Neural progenitor cell (in vitro differentiated cells): ENCODE data around the gene MDM4. TPM values are rescaled to one million over a fixed set of nuclear protein-coding genes. Genes with fewer than 3 reads are reported as not detected.

Experiments used
- DNase-seq: peaks from one replicate; pipeline ENCODE4 v3.0.0-alpha.2; 2016; ENCODE audit warnings: low spot score
- H2AFZ ChIP-seq: fragments of 200-600 bp; sonication (generic); replicated peaks from 2 replicates; pipeline ENCODE4 v1.6.1; 2016; ENCODE audit warnings: antibody characterized with exemption
- H3F3A ChIP-seq: fragments of 200-600 bp; sonication (generic); 2 replicates; pipeline ENCODE4 v1.6.1; 2016; ENCODE audit warnings: antibody characterized with exemption, low read depth
- H3K27ac ChIP-seq: fragments of 200-600 bp; sonication (generic); 2 replicates; pipeline ENCODE4 v1.5.1; 2016; ENCODE audit warnings: mild to moderate bottlenecking
- H3K27me3 ChIP-seq: fragments of 200-600 bp; sonication (generic); 2 replicates; pipeline ENCODE4 v1.6.1; 2016; ENCODE audit warnings: mild to moderate bottlenecking, moderate library complexity
- H3K36me3 ChIP-seq: fragments of 200-600 bp; sonication (generic); 2 replicates; pipeline ENCODE4 v1.5.1; 2016
- H3K4me1 ChIP-seq: fragments of 200-600 bp; sonication (generic); 2 replicates; pipeline ENCODE4 v1.6.1; 2016; ENCODE audit warnings: mixed run types
- H3K4me2 ChIP-seq: fragments of 200-600 bp; sonication (generic); 2 replicates; pipeline ENCODE4 v1.6.1; 2016
- H3K4me3 ChIP-seq: fragments of 200-600 bp; sonication (generic); 2 replicates; pipeline ENCODE4 v1.5.1; 2016
- H3K79me2 ChIP-seq: fragments of 200-600 bp; sonication (generic); 2 replicates; pipeline ENCODE4 v1.6.1; 2016; ENCODE audit warnings: low read depth
- H3K9ac ChIP-seq: fragments of 200-600 bp; sonication (generic); 2 replicates; pipeline ENCODE4 v1.6.1; 2016
- H3K9me3 ChIP-seq: fragments of 200-600 bp; sonication (generic); 2 replicates; pipeline ENCODE4 v1.5.1; 2016; ENCODE audit warnings: low read depth
- H4K20me1 ChIP-seq: fragments of 200-600 bp; sonication (generic); 2 replicates; pipeline ENCODE4 v1.6.1; 2016; ENCODE audit warnings: low read depth
- H3K27ac Mint-ChIP-seq: 3 replicates; pipeline ENCODE4 v1.8.0; 2021; ENCODE audit warnings: mixed read lengths
- H3K27me3 Mint-ChIP-seq: 2 replicates; pipeline ENCODE4 v1.8.0; 2022; ENCODE audit warnings: low read depth, mild to moderate bottlenecking, inconsistent platforms, moderate library complexity, mixed read lengths; ENCODE audit not compliant: insufficient read depth
- H3K36me3 Mint-ChIP-seq: 3 replicates; pipeline ENCODE4 v1.8.0; 2021; ENCODE audit warnings: mixed read lengths
- H3K4me1 Mint-ChIP-seq: 3 replicates; pipeline ENCODE4 v1.8.0; 2021; ENCODE audit warnings: mixed read lengths
- H3K4me3 Mint-ChIP-seq: 3 replicates; pipeline ENCODE4 v1.8.0; 2021; ENCODE audit warnings: mild to moderate bottlenecking, moderate library complexity, mixed read lengths
- H3K9me3 Mint-ChIP-seq: 3 replicates; pipeline ENCODE4 v1.8.0; 2020; ENCODE audit warnings: mixed read lengths
- EZH2 ChIP-seq: fragments of 200-600 bp; sonication (generic); IDR thresholded peaks from 2 replicates; pipeline ENCODE4 v1.6.1; 2017; ENCODE audit warnings: antibody characterized with exemption, mild to moderate bottlenecking, moderate library complexity
- EZH2phosphoT487 ChIP-seq: fragments of 200-600 bp; sonication (generic); IDR thresholded peaks from 2 replicates; pipeline ENCODE4 v1.6.1; 2017; ENCODE audit warnings: antibody characterized with exemption
- total RNA-seq: library from RNA; depleted of rRNA; stranded (reverse); fragments of >200 nt; gene quantifications from 2 replicates; pipeline ENCODE4 v1.2.3, GENCODE V29; 2015; ENCODE audit warnings: low replicate concordance
- TF ChIP-seq, protein P1 (sequence below): fragments of 200-600 bp; sonication (generic); IDR thresholded peaks from 2 replicates; pipeline ENCODE4 v1.5.1; 2017; ENCODE audit warnings: antibody characterized with exemption, mild to moderate bottlenecking

The MDM4 gene
- total RNA-seq, 1 donor from 2014 or later: 72.9 TPM

DNA sequence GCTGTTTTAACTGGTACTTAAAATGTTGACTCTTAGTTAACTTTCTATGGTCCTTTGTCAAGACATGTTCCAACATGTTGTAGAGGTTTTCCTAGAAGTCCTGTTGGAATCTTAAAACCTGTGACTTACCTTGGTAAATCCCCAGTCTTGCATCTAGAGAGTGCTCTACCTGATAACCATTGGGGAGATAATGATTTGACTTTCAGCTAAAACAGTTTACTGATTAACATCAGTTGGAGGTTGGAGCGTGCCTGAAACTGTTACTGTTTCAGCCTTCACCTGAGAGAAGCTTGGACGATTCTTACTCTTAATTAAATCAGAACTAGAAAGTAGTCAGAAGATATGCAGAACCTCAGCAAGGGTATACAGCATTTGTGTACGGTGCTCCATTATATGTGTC is 8.8 kb downstream of the MDM4 start:
- Histone ChIP-seq H3K27ac (no peak overlapping the region), H3K4me2 (no peak overlapping the region), H3K4me1 (no peaks in the 10 kb centered on the region), H3K4me3 (no peak overlapping the region), H3K27me3 (no peaks in the 10 kb centered on the region), H4K20me1 (peaks cover 55% of the 10 kb centered on the region), H3K9ac (no peak overlapping the region), H2AFZ (no peak overlapping the region), H3F3A (no peaks in the 10 kb centered on the region), H3K9me3 (no peaks in the 10 kb centered on the region), H3K36me3 (peaks cover 4% of the 10 kb centered on the region), H3K79me2 (peaks cover 59% of the 10 kb centered on the region)
- no peak overlapping the region for H3K27ac Mint-ChIP-seq
- H3K9me3 Mint-ChIP-seq: peaks cover 2% of the 10 kb centered on the region
- TF ChIP-seq EZH2: no peak
- TF ChIP-seq, protein P1, sequence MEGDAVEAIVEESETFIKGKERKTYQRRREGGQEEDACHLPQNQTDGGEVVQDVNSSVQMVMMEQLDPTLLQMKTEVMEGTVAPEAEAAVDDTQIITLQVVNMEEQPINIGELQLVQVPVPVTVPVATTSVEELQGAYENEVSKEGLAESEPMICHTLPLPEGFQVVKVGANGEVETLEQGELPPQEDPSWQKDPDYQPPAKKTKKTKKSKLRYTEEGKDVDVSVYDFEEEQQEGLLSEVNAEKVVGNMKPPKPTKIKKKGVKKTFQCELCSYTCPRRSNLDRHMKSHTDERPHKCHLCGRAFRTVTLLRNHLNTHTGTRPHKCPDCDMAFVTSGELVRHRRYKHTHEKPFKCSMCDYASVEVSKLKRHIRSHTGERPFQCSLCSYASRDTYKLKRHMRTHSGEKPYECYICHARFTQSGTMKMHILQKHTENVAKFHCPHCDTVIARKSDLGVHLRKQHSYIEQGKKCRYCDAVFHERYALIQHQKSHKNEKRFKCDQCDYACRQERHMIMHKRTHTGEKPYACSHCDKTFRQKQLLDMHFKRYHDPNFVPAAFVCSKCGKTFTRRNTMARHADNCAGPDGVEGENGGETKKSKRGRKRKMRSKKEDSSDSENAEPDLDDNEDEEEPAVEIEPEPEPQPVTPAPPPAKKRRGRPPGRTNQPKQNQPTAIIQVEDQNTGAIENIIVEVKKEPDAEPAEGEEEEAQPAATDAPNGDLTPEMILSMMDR: no peak
- no peak for TF ChIP-seq EZH2phosphoT487
- peaks cover 30% of the 10 kb centered on the region for H3K36me3 Mint-ChIP-seq
- no peaks in the 10 kb centered on the region for H3K4me1 Mint-ChIP-seq
- H3K4me3 Mint-ChIP-seq: no peak overlapping the region
- no peak for DNase-seq
- H3K27me3 Mint-ChIP-seq: peaks cover 3% of the 10 kb centered on the region

DNA sequence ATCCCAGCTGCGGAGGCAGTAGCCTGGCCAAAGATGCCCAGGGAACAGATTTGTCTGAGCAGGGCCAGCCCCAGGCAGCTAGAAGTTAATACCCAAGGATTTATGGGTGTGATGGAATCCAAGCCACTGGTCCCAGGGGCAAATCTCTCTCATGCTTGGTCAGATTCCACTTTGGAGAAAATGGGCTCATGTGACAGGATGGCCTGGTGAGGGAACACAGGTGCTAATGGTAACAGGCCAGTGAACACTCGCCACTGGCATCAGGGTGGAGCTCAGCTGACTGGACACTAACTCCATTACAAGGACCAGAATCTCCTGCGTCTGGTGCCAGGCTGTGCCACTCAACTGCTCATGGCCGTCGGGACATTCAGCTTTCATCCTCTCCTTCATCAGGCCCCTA is 12.0 kb downstream of the MDM4 start:
- TF ChIP-seq, protein P1: no peak
- TF ChIP-seq EZH2: no peak
- no peak for TF ChIP-seq EZH2phosphoT487
- no peak overlapping the region for H3K27ac Mint-ChIP-seq
- Histone ChIP-seq H3K4me1 (no peaks in the 10 kb centered on the region), H3K27ac (no peak overlapping the region), H3K9ac (no peak overlapping the region), H3K4me3 (no peak overlapping the region), H3K9me3 (no peaks in the 10 kb centered on the region), H3K4me2 (no peak overlapping the region), H3K36me3 (peaks cover 22% of the 10 kb centered on the region), H4K20me1 (peaks cover 37% of the 10 kb centered on the region), H3K79me2 (peaks cover 27% of the 10 kb centered on the region), H3K27me3 (no peaks in the 10 kb centered on the region), H2AFZ (no peak overlapping the region), H3F3A (peaks cover 4% of the 10 kb centered on the region)
- no peak overlapping the region for H3K4me3 Mint-ChIP-seq
- no peaks in the 10 kb centered on the region for H3K27me3 Mint-ChIP-seq
- no peak for DNase-seq
- H3K9me3 Mint-ChIP-seq: no peaks in the 10 kb centered on the region
- peaks cover 33% of the 10 kb centered on the region for H3K36me3 Mint-ChIP-seq
- H3K4me1 Mint-ChIP-seq: no peaks in the 10 kb centered on the region

DNA sequence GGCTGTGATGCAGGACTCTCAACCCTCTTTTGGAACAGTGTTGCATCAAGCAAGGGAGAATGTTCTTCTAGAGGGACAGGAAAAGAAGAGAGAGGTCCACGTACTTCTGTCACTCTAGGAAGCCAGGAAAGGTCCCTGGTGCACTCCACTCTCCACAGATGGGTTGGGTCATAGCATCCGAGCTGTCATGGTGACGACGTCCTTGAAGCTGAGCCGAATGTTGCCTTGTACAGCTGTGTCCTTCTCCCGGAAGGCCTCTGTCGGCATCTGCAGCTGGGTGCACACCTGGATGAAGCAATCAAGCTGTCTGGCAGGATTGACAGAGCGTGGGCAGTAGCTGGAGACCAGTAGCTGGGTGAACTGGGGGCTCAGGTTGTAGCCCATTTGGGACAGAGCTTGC is 12.5 kb downstream of the MDM4 start:
- H3K36me3 Mint-ChIP-seq: peaks cover 31% of the 10 kb centered on the region
- peaks cover 23% of the 10 kb centered on the region for H3K79me2 ChIP-seq
- peaks cover 22% of the 10 kb centered on the region for H3K36me3 ChIP-seq
- H3K9me3 ChIP-seq: no peaks in the 10 kb centered on the region
- H3K9ac ChIP-seq: no peak overlapping the region
- H3K27me3 ChIP-seq: no peaks in the 10 kb centered on the region
- DNase-seq: no peak
- no peak for TF ChIP-seq EZH2phosphoT487
- TF ChIP-seq, protein P1: no peak
- TF ChIP-seq EZH2: no peak
- peaks cover 4% of the 10 kb centered on the region for H3F3A ChIP-seq
- no peaks in the 10 kb centered on the region for H3K4me1 ChIP-seq
- no peak overlapping the region for H3K27ac Mint-ChIP-seq
- H3K4me3 Mint-ChIP-seq: no peak overlapping the region
- H3K4me2 ChIP-seq: no peak overlapping the region
- no peaks in the 10 kb centered on the region for H3K27me3 Mint-ChIP-seq
- H3K4me3 ChIP-seq: no peak overlapping the region
- H4K20me1 ChIP-seq: peaks cover 35% of the 10 kb centered on the region
- H2AFZ ChIP-seq: no peak overlapping the region
- no peaks in the 10 kb centered on the region for H3K4me1 Mint-ChIP-seq
- H3K27ac ChIP-seq: no peak overlapping the region
- no peaks in the 10 kb centered on the region for H3K9me3 Mint-ChIP-seq
